Measurements from ENCODE around the gene CDH13. TPM values are rescaled to one million over a fixed set of nuclear protein-coding genes. Genes with fewer than 3 reads are reported as not detected.

The CDH13 gene
- total and polyA plus RNA-seq, 12 donors = 0.86 to 30.6 (median 2.4) TPM

- Histone ChIP-seq H3K4me1 (replicated peaks in 1 of 2) (no peaks in the 10 kb centered on the region), H3K9me3 (replicated peaks in 1 of 3) (no peaks in the 10 kb centered on the region), H3K36me3 (replicated peaks in 1 of 2) (no peaks in the 10 kb centered on the region), H3K27ac (no peak overlapping the region), H3K4me3 (no peak overlapping the region), H3K27me3 (no peaks in the 10 kb centered on the region)
- TF ChIP-seq, protein P1, sequence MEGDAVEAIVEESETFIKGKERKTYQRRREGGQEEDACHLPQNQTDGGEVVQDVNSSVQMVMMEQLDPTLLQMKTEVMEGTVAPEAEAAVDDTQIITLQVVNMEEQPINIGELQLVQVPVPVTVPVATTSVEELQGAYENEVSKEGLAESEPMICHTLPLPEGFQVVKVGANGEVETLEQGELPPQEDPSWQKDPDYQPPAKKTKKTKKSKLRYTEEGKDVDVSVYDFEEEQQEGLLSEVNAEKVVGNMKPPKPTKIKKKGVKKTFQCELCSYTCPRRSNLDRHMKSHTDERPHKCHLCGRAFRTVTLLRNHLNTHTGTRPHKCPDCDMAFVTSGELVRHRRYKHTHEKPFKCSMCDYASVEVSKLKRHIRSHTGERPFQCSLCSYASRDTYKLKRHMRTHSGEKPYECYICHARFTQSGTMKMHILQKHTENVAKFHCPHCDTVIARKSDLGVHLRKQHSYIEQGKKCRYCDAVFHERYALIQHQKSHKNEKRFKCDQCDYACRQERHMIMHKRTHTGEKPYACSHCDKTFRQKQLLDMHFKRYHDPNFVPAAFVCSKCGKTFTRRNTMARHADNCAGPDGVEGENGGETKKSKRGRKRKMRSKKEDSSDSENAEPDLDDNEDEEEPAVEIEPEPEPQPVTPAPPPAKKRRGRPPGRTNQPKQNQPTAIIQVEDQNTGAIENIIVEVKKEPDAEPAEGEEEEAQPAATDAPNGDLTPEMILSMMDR (IDR thresholded peaks at IDR 0.05) = no peak
- TF ChIP-seq POLR2A (IDR thresholded peaks at IDR 0.05) = no peak
- intact Hi-C loops (cut with DNase I) = no loop called here
- DNase-seq = no peak
- WGBS, 4 donors = 32 to 60% (median 59%) methylated on average over 3 of the region's 3 CpGs
Observed at GRCh38 chr16:82715833-82716232, 89.1 kb downstream of the CDH13 start.

- no peak overlapping the region for H3K4me3 ChIP-seq
- H3K9me3 ChIP-seq (replicated peaks in 1 of 3) = no peaks in the 10 kb centered on the region
- TF ChIP-seq, protein P1 (IDR thresholded peaks at IDR 0.05) = no peak
- no peak for TF ChIP-seq POLR2A (IDR thresholded peaks at IDR 0.05)
- no peaks in the 10 kb centered on the region for H3K27me3 ChIP-seq
- intact Hi-C loops (cut with DNase I) = no loop called here
- no peak overlapping the region for H3K27ac ChIP-seq
- WGBS, 4 donors = 72 to 87% (median 74%) methylated on average over 3 of the region's 3 CpGs
- H3K4me1 ChIP-seq (replicated peaks in 1 of 2) = no peaks in the 10 kb centered on the region
- H3K36me3 ChIP-seq (replicated peaks in 1 of 2) = no peaks in the 10 kb centered on the region
- DNase-seq = no peak
Observed at GRCh38 chr16:82716361-82716855, 89.6 kb downstream of the CDH13 start.

GRCh38 chr16:82720414-82720813, 93.6 kb downstream of the CDH13 start:
- DNase-seq = no peak
- H3K36me3 ChIP-seq (replicated peaks in 1 of 2) = no peaks in the 10 kb centered on the region
- H3K27me3 ChIP-seq = no peaks in the 10 kb centered on the region
- intact Hi-C loops (cut with DNase I) = no loop called here
- no peaks in the 10 kb centered on the region for H3K4me1 ChIP-seq (replicated peaks in 1 of 2)
- no peak overlapping the region for H3K27ac ChIP-seq
- no peak overlapping the region for H3K4me3 ChIP-seq
- WGBS, 4 donors = 71 to 85% (median 80%) methylated on average over 3 of the region's 3 CpGs
- H3K9me3 ChIP-seq (replicated peaks in 1 of 3) = no peaks in the 10 kb centered on the region
- TF ChIP-seq POLR2A (IDR thresholded peaks at IDR 0.05) = no peak
- TF ChIP-seq, protein P1 (IDR thresholded peaks at IDR 0.05) = no peak

GRCh38 chr16:82726306-82726705, 99.5 kb downstream of the CDH13 start:
- Histone ChIP-seq H3K36me3 (replicated peaks in 1 of 2) (no peaks in the 10 kb centered on the region), H3K4me1 (replicated peaks in 1 of 2) (no peaks in the 10 kb centered on the region), H3K27ac (no peak overlapping the region), H3K9me3 (replicated peaks in 1 of 3) (no peaks in the 10 kb centered on the region), H3K27me3 (no peaks in the 10 kb centered on the region), H3K4me3 (no peak overlapping the region)
- DNase-seq = no peak
- TF ChIP-seq, protein P1 (IDR thresholded peaks at IDR 0.05) = no peak
- TF ChIP-seq POLR2A (IDR thresholded peaks at IDR 0.05) = no peak
- WGBS, 4 donors = 80 to 89% (median 82%) methylated on average over 2 of the region's 2 CpGs
- intact Hi-C loops (cut with DNase I) = no loop called here

Measured in adrenal gland (tissue), 12 donors.